Measurements from ENCODE around the gene C2orf81.
"Not testable (repeated sequence)": the region's sequence is repeated elsewhere in the genome, so short reads cannot be mapped to it uniquely, and the experiment has no call there.

The C2orf81 gene

DNA sequence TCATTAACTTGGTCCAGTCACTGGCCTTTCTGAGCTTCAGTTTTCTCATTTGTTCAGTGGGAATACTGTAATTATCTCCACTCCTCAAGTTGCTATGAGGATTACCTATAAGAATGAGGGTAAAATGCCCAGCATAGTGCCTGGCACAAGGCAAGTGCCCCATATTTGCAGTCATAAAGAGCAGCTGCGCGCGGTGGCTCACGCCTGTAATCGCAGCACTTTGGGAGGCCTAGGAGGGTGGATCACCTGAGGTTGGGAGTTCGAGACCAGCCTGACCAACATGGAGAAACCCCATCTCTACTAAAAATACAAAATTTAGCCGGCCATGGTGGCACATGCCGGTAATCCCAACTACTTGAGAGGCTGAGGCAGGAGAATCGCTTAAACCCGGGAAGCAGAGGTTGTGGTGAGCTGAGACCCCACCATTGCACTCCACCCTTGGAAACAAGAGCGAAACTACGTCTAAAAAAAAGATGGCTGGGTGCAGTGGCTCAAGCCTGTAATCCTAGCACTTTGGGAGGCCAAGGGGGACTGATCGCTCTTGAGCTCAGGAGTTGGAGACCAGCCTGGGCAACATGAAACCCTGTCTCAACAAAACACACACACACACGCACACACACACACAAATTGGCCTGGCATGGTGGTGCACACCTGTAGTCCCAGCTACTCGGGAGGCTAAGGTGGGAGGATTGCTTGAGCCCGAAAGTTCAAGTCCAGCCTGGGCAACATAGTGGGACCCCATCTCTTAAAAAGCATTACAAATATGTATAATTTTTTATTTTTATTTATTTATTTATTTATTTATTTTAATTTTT lies 21.3 kb upstream of the C2orf81 start:
- not testable (repeated sequence) for DNase-seq (ENCODE audit: low read depth, low spot score)

DNA sequence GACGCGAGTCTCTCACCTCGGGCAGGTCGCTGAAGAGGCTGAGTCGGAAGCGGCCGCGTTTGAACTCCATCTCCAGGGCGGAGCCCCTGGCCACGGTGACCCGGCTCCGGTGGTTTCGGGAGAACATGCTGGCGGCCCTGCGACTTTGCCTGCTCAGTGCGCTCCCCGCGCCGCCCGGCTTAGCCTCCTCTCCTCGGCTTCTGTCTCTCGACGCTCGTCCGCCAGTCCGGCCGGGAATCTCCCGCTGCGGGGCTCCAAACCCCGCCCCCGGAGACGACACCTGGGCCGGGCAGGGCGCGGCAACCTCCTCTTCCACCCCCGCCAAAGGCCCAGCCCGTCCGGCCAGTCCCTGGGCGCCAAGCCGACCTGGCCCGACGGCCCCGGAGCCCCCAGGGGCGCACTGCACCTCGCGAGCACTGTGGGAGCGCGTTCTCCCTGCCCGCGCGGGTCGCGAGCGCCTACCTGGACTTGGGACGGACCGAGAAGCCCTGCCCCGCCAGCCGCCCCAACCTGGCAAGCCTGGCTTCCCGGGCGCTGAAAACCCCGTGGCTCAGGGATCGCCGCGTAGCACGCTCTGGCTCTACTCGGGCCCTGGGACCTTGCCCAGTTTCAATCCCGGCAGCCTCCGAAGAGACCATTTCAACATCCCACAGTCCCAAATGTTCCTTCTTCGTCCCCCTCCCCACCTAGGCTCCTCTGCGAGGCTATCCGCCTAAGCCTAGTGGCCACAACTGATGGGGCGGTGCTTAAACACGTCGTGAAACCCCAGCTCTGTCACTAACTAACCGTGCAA lies 20.5 kb upstream of the C2orf81 start, which contains the start of gene RTKN:
TSS of gene RTKN (minus strand) at position 248 of the 793 bp plus-strand sequence. CDS start at position 127, 121 bp downstream.
- DNase-seq (ENCODE audit: low read depth, low spot score): peak; percentile 91

DNA sequence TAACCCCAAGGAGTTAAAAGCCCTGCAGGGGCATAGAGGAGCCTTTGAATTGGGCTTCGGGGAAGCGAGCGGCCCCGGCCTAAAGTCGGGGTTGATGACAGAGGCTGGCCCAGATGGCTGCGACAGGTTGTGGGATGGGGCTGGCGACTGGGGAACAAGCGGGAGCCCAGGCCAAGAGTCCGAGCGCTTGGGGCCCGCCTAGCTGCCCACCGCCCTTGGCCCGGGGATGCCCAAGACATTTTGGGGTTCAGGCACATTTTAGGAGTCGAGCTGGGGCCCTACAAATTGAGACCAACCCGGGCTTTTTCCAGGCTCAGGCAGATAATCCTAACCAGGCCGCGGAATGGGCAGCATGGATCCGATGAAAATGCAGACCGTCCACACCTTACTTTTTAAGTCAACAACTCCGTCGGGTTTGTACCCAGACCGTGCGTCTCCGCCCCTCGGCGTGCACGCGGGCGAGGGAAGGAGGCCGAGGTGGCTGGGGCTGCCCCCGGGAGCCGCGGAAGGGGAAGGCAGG lies 19.8 kb upstream of the C2orf81 start:
- no peak for DNase-seq (ENCODE audit: low read depth, low spot score)

DNA sequence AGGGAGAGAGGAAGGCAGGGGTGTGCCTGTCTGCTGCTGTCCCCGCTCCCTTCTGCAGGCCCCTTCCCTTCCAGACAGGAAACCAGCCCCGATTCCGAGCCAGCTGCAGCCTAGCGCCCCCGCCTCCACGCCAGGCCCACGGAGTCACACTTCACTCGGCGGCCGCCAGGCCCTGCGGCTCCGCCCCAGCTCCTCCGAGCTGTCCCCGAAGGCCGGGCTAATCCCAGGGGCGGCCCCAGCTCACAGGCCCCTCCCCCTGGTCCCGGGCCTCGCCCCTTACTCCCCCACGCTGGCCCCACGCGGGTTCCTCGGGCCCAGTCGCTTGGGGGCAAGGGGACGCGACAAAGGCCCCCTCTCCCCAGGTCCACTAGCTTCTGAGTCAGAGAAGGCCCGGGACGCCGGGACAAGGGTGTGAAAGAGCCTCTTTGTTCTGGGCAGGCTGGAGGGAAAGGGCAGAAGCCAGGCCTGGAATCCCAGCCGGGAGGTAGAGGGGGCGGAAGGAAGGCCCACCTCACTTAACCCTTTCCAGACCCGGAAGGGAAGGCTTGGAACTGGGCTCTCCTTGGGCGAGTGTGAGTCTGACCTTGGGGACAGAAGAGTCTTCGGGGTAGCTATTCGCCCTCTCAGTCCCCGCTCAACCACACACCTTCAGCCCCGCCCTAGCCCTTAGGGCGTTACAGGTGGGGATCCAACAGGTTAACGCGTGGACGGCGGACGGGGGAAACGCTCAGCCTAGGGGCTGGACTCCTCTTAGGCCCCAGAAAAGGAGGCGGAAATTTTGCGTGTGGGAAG lies 19.2 kb upstream of the C2orf81 start:
- peak; percentile 93 for DNase-seq (ENCODE audit: low read depth, low spot score)

DNA sequence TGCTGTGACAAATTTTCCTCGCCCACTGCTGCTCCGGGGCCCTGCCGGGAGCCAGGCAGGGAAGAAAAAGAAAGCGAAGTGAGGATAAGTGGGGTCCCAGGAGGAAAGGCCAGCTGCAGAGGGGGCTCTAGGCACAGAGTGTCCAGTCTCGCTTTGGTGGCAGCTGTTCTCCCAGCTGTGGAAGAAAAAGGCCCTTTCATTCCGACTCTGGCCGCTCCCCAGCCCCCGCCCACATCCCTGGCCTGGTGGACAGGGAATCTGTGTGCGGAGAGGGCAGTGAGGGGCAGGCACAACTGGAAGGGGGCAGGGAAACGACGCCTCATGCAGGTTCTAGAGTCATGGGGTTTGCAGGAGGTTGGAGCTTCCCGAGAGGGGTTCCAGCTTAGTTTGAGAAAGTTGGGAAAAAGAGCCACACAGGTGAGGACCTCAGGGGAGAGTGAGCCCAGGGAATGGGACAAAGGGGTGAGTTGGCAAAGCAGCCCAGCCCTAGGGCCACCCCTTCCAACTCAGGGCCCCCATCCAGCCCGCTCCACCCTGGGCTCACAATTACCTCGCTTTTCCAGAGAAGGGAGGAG lies 18.5 kb upstream of the C2orf81 start:
- DNase-seq (ENCODE audit: low read depth, low spot score): peak; percentile 52

DNA sequence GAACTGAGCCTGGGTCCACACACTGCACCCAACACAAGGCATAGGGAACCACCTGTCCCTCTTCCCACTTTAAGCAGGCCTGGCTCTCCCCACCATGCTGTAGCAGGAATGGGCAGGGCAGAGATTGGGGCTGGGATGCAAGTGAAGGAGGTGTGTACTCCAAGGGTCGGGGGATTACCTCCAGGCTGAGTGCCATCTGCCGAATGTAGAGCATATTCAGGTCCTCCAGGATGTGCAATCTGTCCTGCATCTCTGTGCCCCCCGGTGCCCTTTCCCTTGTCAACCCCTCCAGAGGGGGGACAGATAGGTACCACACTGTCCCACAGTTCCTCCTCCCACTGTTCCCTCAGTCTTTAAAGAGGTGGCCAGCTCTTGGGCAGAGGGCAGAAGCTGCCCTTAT lies 18.0 kb upstream of the C2orf81 start:
- DNase-seq (ENCODE audit: low read depth, low spot score): no peak

DNA sequence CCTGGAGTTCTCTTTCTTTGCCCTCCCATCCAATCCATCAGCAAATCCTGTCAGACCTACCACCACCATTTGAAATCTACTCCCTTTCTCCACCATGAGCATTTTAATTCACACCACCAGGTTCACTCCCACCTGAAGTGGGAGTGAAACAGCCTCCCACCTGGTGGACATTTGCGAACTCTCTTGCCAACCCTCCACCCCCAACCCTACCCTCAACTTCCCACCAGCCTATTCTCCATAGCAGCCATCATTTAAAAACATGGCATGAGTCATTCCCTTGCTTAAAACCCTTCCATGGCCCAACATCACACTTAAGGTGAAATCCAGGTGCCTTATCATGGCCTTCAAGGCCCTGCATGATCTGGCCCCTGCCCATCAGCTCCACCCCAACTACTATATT lies 16.8 kb upstream of the C2orf81 start:
- no peak for DNase-seq (ENCODE audit: low read depth, low spot score)

DNA sequence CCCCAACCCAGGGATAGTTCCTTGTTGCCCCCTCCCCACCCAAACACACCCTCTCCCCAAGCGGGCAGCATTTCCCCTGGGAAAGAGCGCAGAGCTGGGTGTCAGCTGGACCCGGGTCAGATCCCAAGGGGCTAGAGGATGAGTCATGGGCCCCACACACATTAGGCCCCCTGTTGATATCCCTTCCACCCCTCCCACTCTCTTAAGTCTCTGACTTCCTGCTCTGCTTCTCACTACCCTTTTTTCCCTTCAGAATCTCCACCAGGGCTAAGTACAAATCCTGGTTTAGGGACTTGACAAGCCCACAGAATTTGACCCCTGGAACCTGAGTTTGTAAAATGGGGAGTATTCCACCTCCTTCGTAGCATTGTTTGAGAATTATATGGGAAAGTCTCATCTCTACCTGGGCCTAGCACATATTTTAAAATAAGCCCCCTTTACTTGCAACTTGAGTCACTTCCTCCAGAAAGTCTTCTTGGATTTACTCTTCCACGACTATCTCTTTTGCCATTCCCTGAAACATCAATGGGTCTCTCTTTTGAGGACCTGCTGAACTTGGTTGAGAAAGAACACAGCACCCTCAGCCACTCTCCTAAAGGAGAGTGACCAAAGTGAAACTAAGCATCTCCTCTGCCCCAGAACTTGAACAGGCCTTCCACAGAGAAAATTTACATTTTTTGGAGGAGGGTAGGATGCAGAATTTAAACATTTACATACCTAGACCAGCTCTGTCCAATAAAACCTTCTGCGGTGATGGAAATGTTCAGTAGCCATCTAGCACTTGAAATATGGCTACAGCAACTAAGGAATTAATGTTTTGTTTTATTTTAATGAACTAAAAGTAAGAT lies 15.7 kb upstream of the C2orf81 start:
- no peak for DNase-seq (ENCODE audit: low read depth, low spot score)

DNA sequence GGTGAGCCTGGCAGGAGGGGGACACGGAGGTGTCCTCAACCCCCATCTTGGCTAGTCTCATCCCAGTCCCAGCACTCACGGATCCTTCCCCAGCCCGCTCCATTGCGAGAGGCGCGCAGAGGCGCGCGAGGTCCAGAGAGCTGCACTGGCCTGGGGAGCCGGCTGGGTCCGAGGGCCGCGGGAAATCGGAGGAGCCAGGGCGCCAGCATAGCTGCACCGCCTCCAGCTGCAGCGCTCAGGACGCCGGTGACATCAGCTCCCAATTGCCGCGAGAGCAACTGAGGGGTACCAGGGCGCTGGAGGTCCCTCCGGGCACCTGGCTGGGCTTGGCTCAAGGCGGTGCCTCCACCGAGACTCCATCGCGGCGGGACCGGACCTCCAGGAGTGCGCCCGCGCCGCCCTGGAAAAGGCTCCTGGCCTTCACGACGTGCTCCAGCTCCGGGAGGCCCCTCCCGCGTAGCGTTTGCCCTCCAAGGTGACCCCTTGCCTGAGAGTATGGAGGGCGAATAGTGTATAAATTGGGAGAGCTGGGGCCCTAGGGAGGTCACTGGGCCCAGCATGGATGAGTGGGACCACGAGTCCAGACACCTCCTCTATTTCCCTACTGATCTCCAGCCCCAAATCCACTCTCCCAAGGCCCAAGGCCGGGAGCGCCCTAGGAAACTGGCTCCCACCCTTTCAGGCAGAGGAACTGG lies 14.8 kb upstream of the C2orf81 start:
- no peak for DNase-seq (ENCODE audit: low read depth, low spot score)

DNA sequence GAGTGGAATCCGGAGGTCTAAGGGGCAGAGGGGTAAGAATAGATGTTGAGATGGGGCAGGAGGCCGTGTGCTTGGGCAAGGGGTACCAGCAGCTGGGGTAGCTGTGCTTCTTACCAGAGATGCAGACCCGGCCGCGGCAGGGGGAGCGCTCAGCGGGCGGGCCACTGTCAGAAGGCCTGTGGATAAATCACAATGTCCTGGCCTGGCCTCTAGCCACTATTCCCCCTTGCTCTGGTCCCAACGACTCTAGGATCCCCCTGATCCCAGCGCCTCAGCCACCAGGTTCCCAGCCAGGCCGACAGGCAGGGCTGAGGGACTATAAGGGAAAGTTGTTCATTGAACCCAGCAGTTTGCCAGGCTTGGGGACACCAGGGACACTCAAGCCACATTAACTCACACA lies 9.1 kb upstream of the C2orf81 start:
- no peak for DNase-seq (ENCODE audit: low read depth, low spot score)

DNA sequence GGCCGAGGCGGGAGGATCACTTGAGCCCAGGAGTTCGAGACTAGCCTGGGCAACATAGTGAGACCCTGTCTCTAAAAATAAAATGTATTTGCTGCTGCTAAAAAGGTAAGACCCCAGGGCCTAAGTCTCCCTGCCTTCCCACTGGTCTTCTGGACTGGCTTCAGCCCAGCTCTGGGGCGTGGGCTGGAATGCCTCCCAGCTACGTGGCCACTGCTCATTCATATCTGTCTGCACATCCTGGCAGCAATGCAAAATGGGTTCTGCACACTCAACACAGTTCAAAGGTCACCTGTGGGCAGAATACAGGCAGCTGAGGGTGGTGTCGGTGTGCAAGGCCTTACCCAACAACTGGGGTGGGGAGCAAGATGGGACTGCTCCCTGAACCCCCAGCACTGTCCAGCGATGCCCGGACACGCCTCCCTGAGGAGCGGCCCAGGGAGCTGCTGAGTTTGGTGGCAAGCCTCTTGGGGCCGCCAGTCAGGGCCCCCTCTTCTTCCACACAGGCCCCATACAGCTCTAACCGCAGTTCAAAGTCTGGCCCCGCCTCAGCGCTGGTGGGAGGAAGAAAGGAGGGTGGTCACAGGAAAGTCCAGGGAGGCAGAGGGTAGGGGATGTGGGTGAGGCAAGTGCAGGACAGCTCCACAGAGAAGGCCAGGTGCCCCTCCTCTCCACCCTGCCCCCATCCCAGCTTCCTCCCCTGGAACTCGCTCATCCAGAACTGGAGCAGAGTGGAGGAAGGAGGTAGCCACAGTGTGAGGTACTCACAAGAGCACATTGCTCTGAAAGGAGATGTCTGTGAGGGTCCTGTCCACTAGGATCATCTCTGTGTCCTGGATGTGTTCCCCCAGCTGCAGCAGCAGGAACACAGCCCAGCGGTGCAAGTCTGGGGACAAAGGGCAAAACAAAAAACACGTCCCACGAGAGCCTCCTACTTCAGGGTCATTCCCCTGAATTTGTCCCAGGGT lies 8.3 kb upstream of the C2orf81 start:
- no peak for DNase-seq (ENCODE audit: low read depth, low spot score)

DNA sequence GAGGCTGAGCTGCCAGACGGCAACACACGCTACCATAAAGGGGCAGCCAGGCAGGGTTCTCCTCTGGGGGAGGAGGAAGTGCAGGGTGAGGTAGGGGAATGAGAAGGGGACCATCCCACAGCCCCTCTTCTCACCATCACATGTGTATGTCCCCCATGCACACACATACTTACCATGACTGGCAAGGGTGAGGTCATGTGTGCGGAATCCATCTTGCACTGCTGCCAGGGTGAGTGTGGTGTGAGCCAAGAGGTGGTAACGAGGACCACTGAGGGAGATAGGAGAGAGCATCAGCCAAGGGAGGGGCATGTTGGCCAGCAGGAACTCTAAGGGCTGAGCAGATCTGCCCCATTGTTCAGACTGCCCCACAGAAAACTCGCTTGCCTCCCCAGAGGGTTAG lies 7.3 kb upstream of the C2orf81 start:
- no peak for DNase-seq (ENCODE audit: low read depth, low spot score)

DNA sequence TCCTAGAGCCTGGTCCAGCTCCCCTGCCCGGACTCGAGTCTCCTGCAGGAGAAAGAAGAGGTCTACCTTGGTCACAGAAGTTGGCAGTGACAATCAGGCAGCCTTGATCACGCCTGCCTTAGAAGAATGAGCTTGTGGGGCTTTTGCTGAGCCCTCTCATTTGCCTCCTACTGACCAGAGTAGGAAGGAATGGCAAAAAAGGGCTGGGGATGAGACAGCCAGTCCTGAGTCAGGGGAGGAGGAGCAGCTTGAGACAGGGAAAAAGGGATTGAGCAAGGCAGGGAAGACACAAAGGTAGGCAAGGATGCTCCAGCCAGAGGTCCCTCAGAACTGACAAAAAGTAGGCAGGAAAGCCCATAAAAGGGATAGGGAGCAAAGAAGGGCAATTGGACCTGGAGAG lies 6.1 kb upstream of the C2orf81 start:
- DNase-seq (ENCODE audit: low read depth, low spot score): no peak

DNA sequence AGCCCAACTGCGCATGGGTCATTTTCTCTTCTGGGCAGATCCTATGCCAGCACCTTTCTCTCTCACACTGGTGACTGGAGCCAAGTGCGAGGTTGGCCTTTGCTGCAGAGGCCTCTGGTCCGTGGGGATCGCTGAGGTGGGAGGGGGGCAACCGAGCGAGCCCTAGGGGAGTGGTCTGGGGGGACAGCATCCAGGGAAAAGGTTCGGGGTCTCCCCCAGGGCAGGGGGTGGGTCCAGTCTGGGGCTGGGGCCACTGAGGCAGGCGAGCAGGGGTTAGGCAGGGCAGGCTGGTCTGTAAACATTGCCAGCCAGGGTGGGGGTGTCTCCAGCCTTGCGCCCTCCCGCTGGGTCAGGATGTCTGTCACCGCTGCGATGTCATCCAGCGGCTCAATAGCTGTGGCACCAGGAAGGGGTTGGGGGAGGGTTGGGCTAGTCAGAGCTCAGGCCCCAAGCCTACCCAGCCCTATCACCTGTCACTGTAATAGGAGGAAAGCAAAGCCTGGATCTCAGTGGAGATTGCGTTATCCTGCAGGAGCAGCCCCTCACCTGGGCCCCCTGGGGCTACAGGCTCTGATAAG lies 4.9 kb upstream of the C2orf81 start:
- DNase-seq (ENCODE audit: low read depth, low spot score): no peak

DNA sequence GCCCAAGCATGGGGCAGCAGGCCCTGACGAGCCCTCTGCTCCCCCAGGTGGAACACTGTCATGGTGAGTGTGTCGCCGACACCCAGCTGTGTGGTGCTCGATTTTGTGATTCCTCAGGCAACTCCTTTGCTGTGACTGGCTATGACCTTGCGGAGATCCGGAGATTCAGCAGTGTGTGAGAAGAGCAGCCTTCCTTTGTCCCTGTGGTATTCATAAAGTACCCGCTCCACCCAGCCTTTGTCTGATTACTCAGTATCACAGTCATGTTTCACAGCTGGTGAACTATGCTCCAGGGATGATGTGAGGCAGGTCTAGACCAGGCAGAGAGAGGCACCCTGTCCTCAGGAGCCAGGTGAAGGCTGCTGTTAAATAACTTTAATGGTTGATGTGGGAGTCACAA lies 4.1 kb upstream of the C2orf81 start:
- no peak for DNase-seq (ENCODE audit: low read depth, low spot score)

DNA sequence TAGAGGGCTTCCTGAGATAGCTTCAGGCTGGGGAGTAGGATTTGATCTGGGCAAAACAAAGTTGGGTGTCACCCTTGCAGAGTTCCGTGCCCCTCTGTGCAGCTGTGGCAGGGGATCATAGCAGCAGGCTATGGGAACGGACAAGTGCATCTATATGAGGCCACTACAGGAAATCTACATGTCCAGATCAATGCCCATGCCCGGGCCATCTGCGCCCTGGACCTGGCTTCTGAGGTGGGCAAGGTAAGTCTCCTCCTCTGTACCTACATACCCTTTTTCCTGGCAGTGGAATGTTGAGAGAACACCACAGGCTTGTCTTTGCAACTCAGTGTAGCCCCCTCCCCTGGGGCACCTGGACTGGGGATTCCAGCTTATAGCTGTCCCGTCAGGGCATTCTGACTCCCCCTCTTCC lies 3.6 kb upstream of the C2orf81 start:
- DNase-seq (ENCODE audit: low read depth, low spot score): no peak

DNA sequence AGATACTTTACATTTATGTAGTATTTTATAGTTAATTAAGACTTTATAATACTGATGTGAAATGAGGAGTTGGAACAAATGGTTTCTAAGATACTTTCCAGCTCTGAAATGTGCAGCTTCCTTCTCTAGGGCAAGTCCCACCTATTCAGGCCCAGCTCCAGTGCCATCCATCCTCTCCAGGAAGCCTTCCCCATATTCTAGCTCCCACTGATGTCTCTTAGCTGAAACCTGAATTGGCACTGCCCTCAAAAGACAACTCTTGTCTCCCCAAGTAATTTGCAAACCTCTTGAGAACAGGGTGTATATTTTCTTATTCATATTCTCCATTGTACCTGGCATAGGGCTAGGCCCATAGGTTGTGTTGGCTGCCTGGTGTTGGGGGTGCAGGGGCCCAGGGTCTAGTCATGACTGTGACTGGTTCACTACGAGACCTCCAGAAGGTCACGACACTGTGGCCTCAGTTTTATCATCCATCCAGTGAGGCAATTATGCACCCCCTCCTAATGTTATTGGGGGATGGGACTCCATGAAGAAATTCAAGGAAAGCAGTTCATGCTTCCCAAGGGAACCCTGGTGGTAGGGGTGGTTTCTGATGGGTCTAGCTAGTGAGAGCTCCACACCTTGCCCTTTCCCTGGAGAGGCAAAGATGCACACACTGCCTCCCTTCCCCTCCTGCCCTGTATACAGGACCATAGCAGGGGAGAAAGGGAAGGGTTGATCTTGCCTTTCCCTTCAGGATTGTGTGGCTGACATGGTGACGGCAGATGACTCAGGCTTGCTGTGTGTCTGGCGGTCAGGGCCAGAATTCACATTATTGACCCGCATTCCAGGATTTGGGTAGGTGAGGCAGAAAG lies 2.9 kb upstream of the C2orf81 start:
- DNase-seq (ENCODE audit: low read depth, low spot score): no peak
